ENCODE data around the gene PAGE3. TPM values are rescaled to one million over a fixed set of nuclear protein-coding genes. Genes with fewer than 3 reads are reported as not detected.

PAGE3 gene, protein sequence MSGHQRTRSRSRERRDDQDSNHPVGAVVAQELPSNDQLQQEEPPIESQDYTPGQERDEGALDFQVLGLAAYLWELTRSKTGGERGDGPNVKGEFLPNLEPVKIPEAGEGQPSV
- not detected in 2 replicates for total RNA-seq
- polyA plus RNA-seq = not detected in 2 replicates
- polyA plus RNA-seq (2012) = not detected in 2 replicates
- not detected in 2 replicates for polyA minus RNA-seq (ENCODE audit: low replicate concordance)

DNA sequence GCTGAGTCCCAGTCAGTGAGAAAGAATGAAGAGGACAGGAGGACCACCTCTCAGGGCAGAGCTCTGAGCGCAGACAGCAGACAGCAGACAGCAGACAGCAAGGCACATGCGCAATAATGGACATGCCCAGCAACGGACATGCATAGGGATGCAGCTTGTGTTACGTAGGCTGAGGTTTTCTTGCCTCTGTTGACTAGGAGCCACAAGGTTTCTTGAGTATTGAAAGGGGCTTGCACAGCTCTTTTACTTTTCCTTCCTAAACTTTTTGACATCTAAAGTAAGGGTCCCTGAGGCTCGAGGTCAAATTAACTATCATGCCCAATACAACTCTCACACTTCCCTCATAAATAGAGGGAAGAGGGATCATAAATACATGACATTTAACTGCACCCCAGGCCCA, at the start of gene PAGE3:
TSS of gene PAGE3 (minus strand) at position 101 of the 400 bp plus-strand sequence. CDS start 1,013 bp downstream, outside the sequence.
- TF ChIP-seq, protein P1, sequence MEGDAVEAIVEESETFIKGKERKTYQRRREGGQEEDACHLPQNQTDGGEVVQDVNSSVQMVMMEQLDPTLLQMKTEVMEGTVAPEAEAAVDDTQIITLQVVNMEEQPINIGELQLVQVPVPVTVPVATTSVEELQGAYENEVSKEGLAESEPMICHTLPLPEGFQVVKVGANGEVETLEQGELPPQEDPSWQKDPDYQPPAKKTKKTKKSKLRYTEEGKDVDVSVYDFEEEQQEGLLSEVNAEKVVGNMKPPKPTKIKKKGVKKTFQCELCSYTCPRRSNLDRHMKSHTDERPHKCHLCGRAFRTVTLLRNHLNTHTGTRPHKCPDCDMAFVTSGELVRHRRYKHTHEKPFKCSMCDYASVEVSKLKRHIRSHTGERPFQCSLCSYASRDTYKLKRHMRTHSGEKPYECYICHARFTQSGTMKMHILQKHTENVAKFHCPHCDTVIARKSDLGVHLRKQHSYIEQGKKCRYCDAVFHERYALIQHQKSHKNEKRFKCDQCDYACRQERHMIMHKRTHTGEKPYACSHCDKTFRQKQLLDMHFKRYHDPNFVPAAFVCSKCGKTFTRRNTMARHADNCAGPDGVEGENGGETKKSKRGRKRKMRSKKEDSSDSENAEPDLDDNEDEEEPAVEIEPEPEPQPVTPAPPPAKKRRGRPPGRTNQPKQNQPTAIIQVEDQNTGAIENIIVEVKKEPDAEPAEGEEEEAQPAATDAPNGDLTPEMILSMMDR (conservative IDR thresholded peaks at IDR 0.05 in 1 of 2, IDR thresholded peaks at IDR 0.05 in 1 of 2; ENCODE audit: low read depth in 1 of 2, low read length in 2 of 2) = no peak
- TF ChIP-seq EZH2 (IDR thresholded peaks at IDR 0.05; ENCODE audit: low read length, missing control alignments) = no peak
- Histone ChIP-seq H3K27me3 (ENCODE audit: control insufficient read depth, insufficient read depth, low read length) (no peaks in the 10 kb centered on the region), H3K9ac (ENCODE audit: insufficient read depth, low read length) (no peak within 1 kb of the TSS), H4K20me1 (ENCODE audit: control insufficient read depth, extremely low read depth, insufficient read depth, low read length) (no peaks in the 10 kb centered on the region), H3K36me3 (ENCODE audit: control insufficient read depth, insufficient read depth, low read length) (no peaks in the 10 kb centered on the region), H2AFZ (ENCODE audit: low read length) (no peak within 1 kb of the TSS), H3K4me2 (ENCODE audit: extremely low read depth, insufficient read depth, low read length) (no peak within 1 kb of the TSS), H3K4me3 (replicated peaks in 1 of 4; ENCODE audit: control extremely low read depth in 1 of 4, insufficient read depth in 1 of 4, low read depth in 3 of 4, low read length in 4 of 4) (no peak within 1 kb of the TSS), H3K27ac (ENCODE audit: insufficient read depth, low read length) (no peak within 1 kb of the TSS), H3K79me2 (ENCODE audit: control insufficient read depth, insufficient read depth, low read length) (no peaks in the 10 kb centered on the region), H3K9me3 (ENCODE audit: control insufficient read depth, insufficient read depth, low read depth, low read length) (no peaks in the 10 kb centered on the region), H3K4me1 (ENCODE audit: control insufficient read depth, extremely low read depth, insufficient read depth, low read length) (no peaks in the 10 kb centered on the region)
- no peak for DNase-seq (ENCODE audit: low read depth in 2 of 2)

DNA sequence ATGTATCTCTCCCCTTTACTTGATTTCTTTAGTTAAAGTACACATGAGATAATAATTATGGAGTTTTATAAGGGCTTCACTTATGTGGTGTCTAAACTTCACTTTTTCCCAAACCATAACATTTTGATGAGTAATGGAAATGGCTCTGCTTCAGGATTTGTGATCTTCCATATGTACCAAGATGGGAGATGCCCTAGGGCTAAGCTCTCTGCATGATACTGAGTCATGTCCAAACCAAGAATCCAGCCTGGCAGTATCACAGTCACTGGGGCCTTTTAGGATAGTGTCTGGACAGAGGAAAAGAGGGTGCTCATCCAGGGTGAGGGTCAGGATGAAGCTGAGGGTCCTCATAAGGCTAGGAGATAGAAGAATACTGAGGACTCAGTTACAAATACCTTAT, 47.9 kb upstream of the PAGE3 start:
- DNase-seq (ENCODE audit: low read depth in 2 of 2) = no peak
- Histone ChIP-seq H3K4me1 (ENCODE audit: control insufficient read depth, extremely low read depth, insufficient read depth, low read length) (no peaks in the 10 kb centered on the region), H3K36me3 (ENCODE audit: control insufficient read depth, insufficient read depth, low read length) (no peaks in the 10 kb centered on the region), H3K4me2 (ENCODE audit: extremely low read depth, insufficient read depth, low read length) (no peak overlapping the region), H3K27me3 (ENCODE audit: control insufficient read depth, insufficient read depth, low read length) (no peaks in the 10 kb centered on the region), H3K9me3 (ENCODE audit: control insufficient read depth, insufficient read depth, low read depth, low read length) (no peaks in the 10 kb centered on the region), H4K20me1 (ENCODE audit: control insufficient read depth, extremely low read depth, insufficient read depth, low read length) (no peaks in the 10 kb centered on the region), H3K79me2 (ENCODE audit: control insufficient read depth, insufficient read depth, low read length) (no peaks in the 10 kb centered on the region), H3K27ac (ENCODE audit: insufficient read depth, low read length) (no peak overlapping the region), H2AFZ (ENCODE audit: low read length) (no peak overlapping the region), H3K4me3 (replicated peaks in 1 of 4; ENCODE audit: control extremely low read depth in 1 of 4, insufficient read depth in 1 of 4, low read depth in 3 of 4, low read length in 4 of 4) (no peak overlapping the region), H3K9ac (ENCODE audit: insufficient read depth, low read length) (no peak overlapping the region)
- no peak for TF ChIP-seq EZH2 (IDR thresholded peaks at IDR 0.05; ENCODE audit: low read length, missing control alignments)
- TF ChIP-seq, protein P1 (conservative IDR thresholded peaks at IDR 0.05 in 1 of 2, IDR thresholded peaks at IDR 0.05 in 1 of 2; ENCODE audit: low read depth in 1 of 2, low read length in 2 of 2) = no peak

DNA sequence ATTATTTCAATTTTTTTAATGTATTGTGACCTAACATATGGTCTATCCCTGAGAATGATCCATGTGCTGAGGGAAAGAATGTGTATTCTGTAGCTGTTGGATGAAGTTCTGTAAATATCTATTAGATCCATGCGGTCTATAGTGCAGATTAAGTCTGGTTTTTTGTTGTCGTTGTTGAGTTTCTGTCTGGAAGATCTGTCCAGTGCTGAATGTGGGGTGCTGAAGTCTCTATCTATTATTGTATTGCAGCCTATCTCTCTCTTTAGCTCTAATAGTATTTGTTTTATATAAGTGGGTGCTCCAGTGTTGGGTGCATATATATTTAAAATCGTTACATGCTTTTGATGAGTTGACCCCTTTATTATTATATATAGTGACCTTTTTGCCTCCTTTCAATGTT, 26.2 kb upstream of the PAGE3 start:
- Histone ChIP-seq H3K79me2 (ENCODE audit: control insufficient read depth, insufficient read depth, low read length) (no peaks in the 10 kb centered on the region), H3K9ac (ENCODE audit: insufficient read depth, low read length) (no peak overlapping the region), H3K4me2 (ENCODE audit: extremely low read depth, insufficient read depth, low read length) (no peak overlapping the region), H3K36me3 (ENCODE audit: control insufficient read depth, insufficient read depth, low read length) (no peaks in the 10 kb centered on the region), H3K27me3 (ENCODE audit: control insufficient read depth, insufficient read depth, low read length) (no peaks in the 10 kb centered on the region), H2AFZ (ENCODE audit: low read length) (no peak overlapping the region), H3K4me3 (replicated peaks in 1 of 4; ENCODE audit: control extremely low read depth in 1 of 4, insufficient read depth in 1 of 4, low read depth in 3 of 4, low read length in 4 of 4) (no peak overlapping the region), H3K4me1 (ENCODE audit: control insufficient read depth, extremely low read depth, insufficient read depth, low read length) (no peaks in the 10 kb centered on the region), H4K20me1 (ENCODE audit: control insufficient read depth, extremely low read depth, insufficient read depth, low read length) (no peaks in the 10 kb centered on the region), H3K27ac (ENCODE audit: insufficient read depth, low read length) (no peak overlapping the region), H3K9me3 (ENCODE audit: control insufficient read depth, insufficient read depth, low read depth, low read length) (no peaks in the 10 kb centered on the region)
- DNase-seq (ENCODE audit: low read depth in 2 of 2) = no peak
- no peak for TF ChIP-seq EZH2 (IDR thresholded peaks at IDR 0.05; ENCODE audit: low read length, missing control alignments)
- TF ChIP-seq, protein P1 (conservative IDR thresholded peaks at IDR 0.05 in 1 of 2, IDR thresholded peaks at IDR 0.05 in 1 of 2; ENCODE audit: low read depth in 1 of 2, low read length in 2 of 2) = no peak

Data from fibroblast of lung (primary cell).